Keratinocyte (primary cell): Measurements from ENCODE around the gene CREBRF. TPM values are rescaled to one million over a fixed set of nuclear protein-coding genes. Genes with fewer than 3 reads are reported as not detected.

ENCODE experiments used
- DNase-seq: peaks from one replicate; pipeline ENCODE4 v3.0.0-alpha.2; 2011; ENCODE audit warnings: low read depth, missing footprints, low spot score
- FAIRE-seq: peaks from 2 replicates; lab custom pipeline; 2011; peaks lifted over from hg19 to GRCh38; lab: Jason Lieb, UNC
- H2AFZ ChIP-seq: 2 replicates; pipeline ENCODE4 v1.6.0; 2012; ENCODE audit warnings: low read length, control low read depth, inconsistent platforms; ENCODE audit not compliant: control insufficient read depth
- H3K27ac ChIP-seq: 2 replicates; pipeline ENCODE4 v1.5.1; 2011; ENCODE audit warnings: low read length; ENCODE audit not compliant: control insufficient read depth, insufficient read depth
- H3K27me3 ChIP-seq: 3 replicates; pipeline ENCODE4 v1.6.0; 2011; ENCODE audit warnings: low read length; ENCODE audit not compliant: control insufficient read depth, insufficient read depth; ENCODE audit errors: extremely low read depth
- H3K36me3 ChIP-seq, 2 experiments: 2 replicates in 1 of 2; 3 replicates in 1 of 2; pipeline ENCODE4 v1.5.1; 2011; ENCODE audit warnings: low read length in 2 of 2, mild to moderate bottlenecking in 1 of 2; ENCODE audit not compliant: control insufficient read depth in 2 of 2, insufficient read depth in 2 of 2; ENCODE audit errors: extremely low read depth in 1 of 2
- H3K4me1 ChIP-seq: 3 replicates; pipeline ENCODE4 v1.5.1; 2011; ENCODE audit warnings: low read length; ENCODE audit not compliant: control insufficient read depth, insufficient read depth; ENCODE audit errors: extremely low read depth
- H3K4me2 ChIP-seq: 3 replicates; pipeline ENCODE4 v1.6.0; 2011; ENCODE audit warnings: low read depth, low read length; ENCODE audit not compliant: control insufficient read depth, insufficient read depth; ENCODE audit errors: extremely low read depth
- H3K4me3 ChIP-seq, 3 experiments: fragments of 200-600 bp in 1 of 3; sonication (generic) in 1 of 3; 2 replicates in 2 of 3; 3 replicates in 1 of 3; pipeline ENCODE4 v1.5.1; 2011 to 2016; ENCODE audit warnings: low read length in 3 of 3, mild to moderate bottlenecking in 3 of 3, control low read depth in 2 of 3, inconsistent platforms in 1 of 3, low read depth in 1 of 3, mixed read lengths in 1 of 3, mixed run types in 1 of 3, moderate library complexity in 1 of 3; ENCODE audit not compliant: control insufficient read depth in 2 of 3, insufficient read depth in 2 of 3; ENCODE audit errors: extremely low read depth in 1 of 3
- H3K79me2 ChIP-seq: 2 replicates; pipeline ENCODE4 v1.6.0; 2012; ENCODE audit warnings: low read length; ENCODE audit not compliant: control insufficient read depth, insufficient read depth
- H3K9ac ChIP-seq: 3 replicates; pipeline ENCODE4 v1.6.0; 2011; ENCODE audit warnings: low read length; ENCODE audit not compliant: control insufficient read depth, insufficient read depth; ENCODE audit errors: extremely low read depth
- H3K9me1 ChIP-seq: 3 replicates; pipeline ENCODE4 v1.6.0; 2011; ENCODE audit warnings: low read length; ENCODE audit not compliant: control insufficient read depth, insufficient read depth; ENCODE audit errors: extremely low read depth
- H3K9me3 ChIP-seq: 2 replicates; pipeline ENCODE4 v1.5.1; 2012; ENCODE audit warnings: low read depth, low read length; ENCODE audit not compliant: control insufficient read depth
- H4K20me1 ChIP-seq: 3 replicates; pipeline ENCODE4 v1.6.0; 2011; ENCODE audit warnings: low read length; ENCODE audit not compliant: control insufficient read depth, insufficient read depth; ENCODE audit errors: extremely low read depth
- CTCF ChIP-seq, 3 experiments: IDR thresholded peaks in 1 of 3; conservative IDR thresholded peaks in 1 of 3; optimal IDR thresholded peaks in 1 of 3; 2 replicates in 2 of 3; 3 replicates in 1 of 3; pipeline versions ENCODE3 to v1.5.1; 2011; ENCODE audit warnings: low read length in 3 of 3, mild to moderate bottlenecking in 3 of 3, moderate library complexity in 2 of 3, control low read depth in 1 of 3, inconsistent platforms in 1 of 3; ENCODE audit not compliant: insufficient read depth in 2 of 3; ENCODE audit errors: extremely low read depth in 1 of 3
- EZH2 ChIP-seq: IDR thresholded peaks from one replicate; pipeline ENCODE4 v1.6.1; 2012; ENCODE audit warnings: inconsistent platforms, mild to moderate bottlenecking, low read length, moderate library complexity
- dilution Hi-C: fragments of 300-500 bp; cut with MboI; formaldehyde crosslinking; loops from one replicate; pipeline ENCODE4 v1.7.0; 2020; ENCODE audit warnings: low sequenced_read_pairs; ENCODE audit not compliant: extremely low pct_ligation_motif_present
- polyA plus RNA-seq, 5 experiments: library from polyadenylated mRNA; depleted of rRNA in 3 of 5; stranded (reverse) in 3 of 5; stranded (forward) in 1 of 5; unstranded in 1 of 5; fragments of >200 nt; gene quantifications; 1 replicate in 1 of 5; 2 replicates in 3 of 5; 3 replicates in 1 of 5; pipeline versions ENCODE4 v1.2.1 to v1.2.3, GENCODE V29; 2011 to 2012; ENCODE audit warnings: missing spikeins in 2 of 5, low read depth in 1 of 5, low replicate concordance in 1 of 5

The CREBRF gene
- polyA plus RNA-seq, 1 donor (not counting 4 experiments of a cell fraction or from before 2014, with no cell fraction given): 4.1 TPM

GRCh38 chr5:173165177-173166016, 109.2 kb downstream of the CREBRF start:
- TF ChIP-seq EZH2 (no peak), CTCF (optimal IDR thresholded peaks at IDR 0.05 in 1 of 3, IDR thresholded peaks at IDR 0.05 in 1 of 3, conservative IDR thresholded peaks at IDR 0.05 in 1 of 3; ENCODE audit: extremely low read depth in 1 of 3, insufficient read depth in 2 of 3, low read length in 3 of 3) (no peak)
- H3K9me1 ChIP-seq: no peaks in the 10 kb centered on the region
- no peak for DNase-seq
- no peak overlapping the region for H2AFZ ChIP-seq
- dilution Hi-C loops: no loop called here
- no peak overlapping the region for H3K4me2 ChIP-seq
- H3K27ac ChIP-seq: no peak overlapping the region
- no peaks in the 10 kb centered on the region for H4K20me1 ChIP-seq
- no peak for FAIRE-seq
- H3K9me3 ChIP-seq: no peaks in the 10 kb centered on the region
- H3K36me3 ChIP-seq: peaks cover 2 to 5% of the 10 kb centered on the region in 2 experiments
- H3K79me2 ChIP-seq: no peaks in the 10 kb centered on the region
- no peak overlapping the region for H3K9ac ChIP-seq
- H3K4me1 ChIP-seq: no peaks in the 10 kb centered on the region
- H3K4me3 ChIP-seq: no peak overlapping the region
- H3K27me3 ChIP-seq: no peaks in the 10 kb centered on the region

DNA sequence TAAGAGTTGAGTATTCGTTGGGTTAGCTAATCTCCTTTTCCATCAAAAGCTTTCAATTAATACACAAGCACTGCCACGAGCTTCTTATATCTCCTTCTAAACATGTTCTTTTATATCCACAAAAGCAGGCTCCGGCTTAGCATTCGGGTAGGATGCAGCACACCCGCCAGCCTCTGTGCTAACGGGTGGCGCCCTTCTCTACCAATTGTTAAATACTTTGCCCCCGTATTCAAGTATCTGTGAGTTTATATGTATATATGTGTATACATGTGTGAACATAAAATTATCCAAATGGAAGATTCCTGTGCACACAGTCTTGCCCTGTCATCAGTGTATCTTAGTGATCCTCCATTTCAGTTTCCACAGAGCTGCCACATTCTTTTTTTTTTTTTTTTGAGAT, 116.0 kb downstream of the CREBRF start:
- DNase-seq (no peak), FAIRE-seq (no peak)
- H3K36me3 ChIP-seq: no peaks in the 10 kb centered on the region
- H3K79me2 ChIP-seq: no peaks in the 10 kb centered on the region
- no peaks in the 10 kb centered on the region for H3K9me3 ChIP-seq
- dilution Hi-C loops: no loop called here
- H3K4me3 ChIP-seq: no peak overlapping the region
- TF ChIP-seq EZH2 (no peak), CTCF (optimal IDR thresholded peaks at IDR 0.05 in 1 of 3, IDR thresholded peaks at IDR 0.05 in 1 of 3, conservative IDR thresholded peaks at IDR 0.05 in 1 of 3; ENCODE audit: extremely low read depth in 1 of 3, insufficient read depth in 2 of 3, low read length in 3 of 3) (no peak)
- no peaks in the 10 kb centered on the region for H4K20me1 ChIP-seq
- H3K27me3 ChIP-seq: no peaks in the 10 kb centered on the region
- no peak overlapping the region for H3K27ac ChIP-seq
- no peak overlapping the region for H3K4me2 ChIP-seq
- H3K9me1 ChIP-seq: no peaks in the 10 kb centered on the region
- H3K9ac ChIP-seq: no peak overlapping the region
- no peak overlapping the region for H2AFZ ChIP-seq
- H3K4me1 ChIP-seq: no peaks in the 10 kb centered on the region
